ENCODE results near the gene TBXA2R. TPM values are rescaled to one million over a fixed set of nuclear protein-coding genes. Genes with fewer than 3 reads are reported as not detected.

Gene TBXA2R
- total RNA-seq, 1 donor from 2014 or later, result 2.6 TPM

DNA sequence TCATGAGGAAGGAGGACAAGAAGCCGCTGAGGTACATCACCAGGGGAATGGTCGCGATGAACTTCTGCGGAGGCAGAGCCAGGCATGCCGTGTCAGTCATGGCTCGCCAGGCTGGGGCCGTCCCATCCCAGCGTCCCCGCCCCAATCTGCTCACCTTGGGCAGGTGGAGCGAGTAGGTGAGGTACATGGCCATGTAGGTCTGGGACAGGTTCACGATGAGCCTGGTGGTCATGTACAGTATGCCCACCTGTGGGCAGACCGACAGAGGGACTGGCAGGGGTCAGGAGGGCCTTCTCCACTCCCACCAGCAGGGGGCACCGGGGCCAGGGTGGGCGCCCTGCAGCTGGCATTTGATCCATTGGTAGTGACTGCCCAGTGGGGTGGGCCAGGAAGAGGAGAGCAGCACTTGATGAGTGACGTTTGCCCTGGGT is 59.4 kb downstream of the TBXA2R start:
- intact Hi-C loops (cut with DNase I), result loop anchor here (5.0 to 10.0 kb wide), 2 partner anchors 70 to 157 kb away; partner anchors contain the start of genes PIP5K1C and TJP3
- DNase-seq (no peak), ATAC-seq (ENCODE audit: poor library complexity) (no peak)

DNA sequence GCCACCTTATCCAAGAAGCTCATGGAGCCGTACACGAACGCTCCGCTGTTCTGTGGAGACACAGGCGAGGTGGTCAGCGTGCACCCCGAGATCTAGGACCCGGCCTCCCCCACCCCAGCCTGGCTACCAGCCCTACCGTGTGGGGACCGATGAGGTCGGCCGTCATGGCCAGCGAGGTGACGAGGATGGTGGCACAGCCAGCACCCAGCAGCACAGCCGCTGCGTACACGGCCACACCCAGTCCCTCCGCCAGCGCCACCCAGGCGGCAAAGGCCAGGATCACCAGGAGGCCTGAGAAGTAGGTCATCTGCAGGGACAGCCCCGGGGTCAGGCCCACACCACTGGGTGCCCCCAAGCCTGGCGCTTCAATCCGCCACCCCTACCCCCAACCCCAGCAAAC is 60.6 kb downstream of the TBXA2R start:
- intact Hi-C loops (cut with DNase I), result loop anchor here (5.0 to 10.0 kb wide), 2 partner anchors 71 to 159 kb away; partner anchors contain the start of genes PIP5K1C and TJP3
- no peak for DNase-seq
- no peak for ATAC-seq (ENCODE audit: poor library complexity)

DNA sequence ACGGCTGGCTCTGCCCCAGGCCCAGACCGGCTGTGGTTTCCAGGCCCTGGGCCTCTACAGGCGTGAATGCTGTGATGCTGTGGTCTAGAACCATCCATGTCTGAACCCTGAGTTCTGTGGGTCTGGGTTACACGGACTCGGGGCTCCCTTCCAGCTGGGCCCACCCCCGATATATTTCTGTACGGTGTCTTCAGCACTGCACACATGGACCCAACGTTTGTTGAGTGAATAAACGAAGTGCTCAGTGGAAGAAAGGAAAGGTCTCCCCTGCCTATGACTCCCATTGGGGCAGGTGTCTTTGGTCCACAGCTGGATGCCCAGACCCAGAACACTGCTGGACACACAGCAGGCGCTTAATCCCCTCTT is 61.0 kb downstream of the TBXA2R start:
- intact Hi-C loops (cut with DNase I), result loop anchor here (5.0 to 10.0 kb wide), 2 partner anchors 72 to 159 kb away; partner anchors contain the start of genes PIP5K1C and TJP3
- ATAC-seq (ENCODE audit: poor library complexity) (no peak), DNase-seq (no peak)

DNA sequence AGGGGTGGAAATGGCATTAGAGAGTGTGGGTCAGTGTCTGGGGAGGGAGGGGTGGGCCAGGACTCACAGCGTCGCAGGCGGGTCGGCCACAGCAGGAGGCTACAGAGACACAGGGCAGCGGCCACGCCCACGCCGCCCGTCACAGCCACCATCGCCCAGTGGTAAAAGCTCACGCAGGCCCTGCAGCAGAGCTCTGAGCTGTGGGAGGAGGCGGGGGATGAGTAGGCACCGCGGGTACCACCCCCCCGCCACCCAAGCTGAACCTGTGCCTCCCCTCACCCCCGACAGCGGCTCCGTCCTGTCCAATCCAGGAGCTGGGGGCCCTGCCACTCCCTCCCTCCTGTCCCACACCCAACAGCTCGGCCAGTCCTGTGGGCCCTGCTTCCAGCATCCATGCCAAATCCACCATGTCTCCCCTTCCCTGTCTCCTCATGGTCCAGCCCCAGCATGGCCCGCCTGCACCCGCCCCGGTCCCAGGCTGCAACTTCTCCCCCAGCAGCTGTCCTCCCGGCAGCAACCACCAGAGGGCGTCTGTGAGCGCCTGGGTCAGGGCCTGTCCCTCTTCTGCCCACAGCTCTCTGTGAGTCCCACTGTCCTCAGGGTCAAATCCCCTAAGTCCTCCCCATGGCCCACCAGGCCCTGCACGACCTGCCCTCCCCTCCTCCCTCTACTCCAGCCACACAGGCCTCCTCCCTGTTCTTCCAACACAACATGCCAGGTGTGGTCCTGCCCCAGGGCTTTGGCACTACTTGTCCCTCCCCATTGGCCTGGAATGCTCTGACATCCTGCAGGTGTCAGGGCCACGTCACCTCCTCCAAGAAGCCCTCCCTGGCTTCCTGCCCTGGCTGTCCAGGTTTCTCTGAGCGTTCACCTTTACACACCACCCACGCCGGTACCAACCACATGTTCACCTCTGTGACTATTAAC is 61.7 kb downstream of the TBXA2R start:
- DNase-seq (peak; percentile 83), ATAC-seq (ENCODE audit: poor library complexity) (peak; percentile 74)
- intact Hi-C loops (cut with DNase I), result loop anchor here (5.0 to 10.0 kb wide), 2 partner anchors 72 to 160 kb away; partner anchors contain the start of genes PIP5K1C and TJP3

Other genes with a start within 250 kb of the TBXA2R start
- gene NFIC, start 240.3 kb downstream of the TBXA2R start, total RNA-seq, result 153 TPM
- gene SMIM24, start 126.3 kb downstream of the TBXA2R start, total RNA-seq, result not detected
- gene SMIM44, start 123.4 kb downstream of the TBXA2R start, total RNA-seq, result not detected
- gene DOHH, start 106.2 kb downstream of the TBXA2R start, total RNA-seq, result 10.5 TPM
- gene FZR1, start 100.6 kb downstream of the TBXA2R start, total RNA-seq, result 19.0 TPM
- 0.46 TPM for gene TEKTIP1, start 67.7 kb downstream of the TBXA2R start, total RNA-seq
- 21.7 TPM for gene MFSD12, start 49.3 kb downstream of the TBXA2R start, total RNA-seq
- 34.4 TPM for gene HMG20B, start 33.9 kb downstream of the TBXA2R start, total RNA-seq
- gene GIPC3, start 21.4 kb downstream of the TBXA2R start, total RNA-seq, result 2.2 TPM
- gene CACTIN, start 19.9 kb upstream of the TBXA2R start, total RNA-seq, result 13.7 TPM
- gene PIP5K1C, start 93.6 kb upstream of the TBXA2R start, total RNA-seq, result 31.6 TPM
- not detected for gene TJP3, start 101.5 kb upstream of the TBXA2R start, total RNA-seq
- gene APBA3, start 154.8 kb upstream of the TBXA2R start, total RNA-seq, result 12.3 TPM
- 70.5 TPM for gene MRPL54, start 155.8 kb upstream of the TBXA2R start, total RNA-seq
- not detected for gene RAX2, start 165.4 kb upstream of the TBXA2R start, total RNA-seq
- 0.24 TPM for gene MATK, start 179.5 kb upstream of the TBXA2R start, total RNA-seq

Data from Right ventricle myocardium superior (tissue), 1 donor.